BE2C (cell line): ENCODE data around the gene ERO1B.
"Not testable (repeated sequence)": the region's sequence is repeated elsewhere in the genome, so short reads cannot be mapped to it uniquely, and the experiment has no call there.

Experiments used
- DNase-seq: peaks from one replicate; pipeline ENCODE4 v3.0.0-alpha.2; 2020
- H3K27me3 ChIP-seq: fragments of 250-450 bp; sonication (Bioruptor Pico); 2 replicates; pipeline ENCODE4 v1.5.1; 2020; ENCODE audit warnings: mild to moderate bottlenecking
- H3K36me3 ChIP-seq: fragments of 250-450 bp; sonication (Bioruptor Pico); 2 replicates; pipeline ENCODE4 v1.5.1; 2020; ENCODE audit warnings: mild to moderate bottlenecking
- H3K4me1 ChIP-seq: fragments of 250-450 bp; sonication (Bioruptor Pico); 2 replicates; pipeline ENCODE4 v1.5.1; 2020
- H3K4me3 ChIP-seq: 2 replicates; pipeline ENCODE4 v1.5.1; 2011; ENCODE audit warnings: low read depth, low read length
- H3K9me3 ChIP-seq: fragments of 250-450 bp; sonication (Bioruptor Pico); 2 replicates; pipeline ENCODE4 v1.5.1; 2020
- TF ChIP-seq, protein P1 (sequence below): IDR thresholded peaks from 2 replicates; pipeline ENCODE4 v1.5.1; 2012; ENCODE audit warnings: mild to moderate bottlenecking, low read depth, low read length

Gene ERO1B

DNA sequence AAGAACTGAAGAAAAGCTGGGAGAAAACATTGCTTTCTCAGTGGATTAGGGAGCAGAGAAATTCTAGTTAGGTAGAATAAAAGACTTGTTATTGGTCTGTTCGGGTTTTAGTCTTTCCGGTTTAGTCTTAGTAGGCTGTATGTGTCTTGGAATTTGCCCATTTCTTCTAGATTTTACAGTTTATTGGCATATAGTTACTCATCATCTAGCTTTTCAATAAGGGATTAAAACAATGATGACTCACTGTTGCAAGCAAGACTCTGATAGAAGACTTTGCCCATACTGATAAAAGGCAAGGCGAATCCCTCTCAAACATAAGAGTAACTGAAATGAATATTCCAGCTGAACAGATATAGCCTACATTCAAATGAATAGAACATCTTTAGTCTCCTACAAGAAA, 77.1 kb downstream of the ERO1B start:
- no peak for DNase-seq
- TF ChIP-seq, protein P1, sequence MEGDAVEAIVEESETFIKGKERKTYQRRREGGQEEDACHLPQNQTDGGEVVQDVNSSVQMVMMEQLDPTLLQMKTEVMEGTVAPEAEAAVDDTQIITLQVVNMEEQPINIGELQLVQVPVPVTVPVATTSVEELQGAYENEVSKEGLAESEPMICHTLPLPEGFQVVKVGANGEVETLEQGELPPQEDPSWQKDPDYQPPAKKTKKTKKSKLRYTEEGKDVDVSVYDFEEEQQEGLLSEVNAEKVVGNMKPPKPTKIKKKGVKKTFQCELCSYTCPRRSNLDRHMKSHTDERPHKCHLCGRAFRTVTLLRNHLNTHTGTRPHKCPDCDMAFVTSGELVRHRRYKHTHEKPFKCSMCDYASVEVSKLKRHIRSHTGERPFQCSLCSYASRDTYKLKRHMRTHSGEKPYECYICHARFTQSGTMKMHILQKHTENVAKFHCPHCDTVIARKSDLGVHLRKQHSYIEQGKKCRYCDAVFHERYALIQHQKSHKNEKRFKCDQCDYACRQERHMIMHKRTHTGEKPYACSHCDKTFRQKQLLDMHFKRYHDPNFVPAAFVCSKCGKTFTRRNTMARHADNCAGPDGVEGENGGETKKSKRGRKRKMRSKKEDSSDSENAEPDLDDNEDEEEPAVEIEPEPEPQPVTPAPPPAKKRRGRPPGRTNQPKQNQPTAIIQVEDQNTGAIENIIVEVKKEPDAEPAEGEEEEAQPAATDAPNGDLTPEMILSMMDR, result no peak
- no peaks in the 10 kb centered on the region for H3K4me1 ChIP-seq
- H3K36me3 ChIP-seq, result no peaks in the 10 kb centered on the region
- H3K4me3 ChIP-seq, result no peak overlapping the region
- H3K27me3 ChIP-seq, result no peaks in the 10 kb centered on the region
- no peaks in the 10 kb centered on the region for H3K9me3 ChIP-seq

- TF ChIP-seq, protein P1, result no peak
- H3K4me1 ChIP-seq, result no peaks in the 10 kb centered on the region
- H3K36me3 ChIP-seq, result no peaks in the 10 kb centered on the region
- H3K9me3 ChIP-seq, result no peaks in the 10 kb centered on the region
- no peaks in the 10 kb centered on the region for H3K27me3 ChIP-seq
- DNase-seq, result no peak
- H3K4me3 ChIP-seq, result no peak overlapping the region
These were observed 77.7 kb downstream of the ERO1B start for GRCh38 chr1:236204039-236204438.

DNA sequence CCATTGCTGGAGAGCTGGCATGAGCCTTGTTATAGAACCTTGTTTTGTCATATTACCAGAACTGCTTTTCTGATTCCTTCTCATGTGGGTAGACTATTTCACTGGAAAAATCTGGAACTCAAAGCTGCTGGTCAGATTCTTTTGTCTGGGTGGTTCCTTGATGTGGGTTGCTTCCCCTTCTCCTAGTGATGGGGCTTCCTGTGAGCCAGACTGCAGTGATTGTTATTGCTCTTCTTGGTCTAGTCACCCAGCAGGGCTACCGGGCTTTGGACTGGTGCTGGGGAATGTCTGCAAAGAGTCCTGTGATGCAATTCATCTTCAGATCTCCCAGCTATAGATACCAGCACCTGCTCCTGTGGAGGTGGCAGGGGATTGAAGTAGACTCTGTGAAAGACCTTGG, 80.0 kb downstream of the ERO1B start:
- Histone ChIP-seq H3K27me3 (no peaks in the 10 kb centered on the region), H3K9me3 (no peaks in the 10 kb centered on the region), H3K4me1 (no peaks in the 10 kb centered on the region), H3K4me3 (no peak overlapping the region), H3K36me3 (no peaks in the 10 kb centered on the region)
- TF ChIP-seq, protein P1, result no peak
- DNase-seq, result no peak

DNA sequence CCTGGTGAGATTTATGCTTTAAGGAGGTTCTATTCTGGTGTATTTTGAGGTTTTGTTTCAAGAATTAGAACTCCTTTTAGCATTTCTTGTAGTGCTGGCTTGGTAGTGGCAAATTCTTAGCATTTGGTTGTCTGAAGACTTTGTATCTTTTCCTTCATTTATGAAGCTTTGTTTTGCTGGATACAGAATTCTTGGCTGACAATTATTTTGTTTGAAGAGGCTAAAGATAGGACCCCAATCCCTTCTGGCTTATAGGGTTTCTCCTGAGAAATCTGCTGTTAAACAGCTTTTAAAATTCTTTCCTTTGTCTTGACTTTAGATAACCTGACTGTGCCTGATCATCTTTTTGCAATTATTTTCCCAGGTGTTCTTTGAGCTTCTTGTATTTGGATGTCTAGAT, 80.8 kb downstream of the ERO1B start:
- H3K27me3 ChIP-seq, result no peaks in the 10 kb centered on the region
- no peaks in the 10 kb centered on the region for H3K4me1 ChIP-seq
- no peak for DNase-seq
- TF ChIP-seq, protein P1, result no peak
- no peak overlapping the region for H3K4me3 ChIP-seq
- no peaks in the 10 kb centered on the region for H3K9me3 ChIP-seq
- H3K36me3 ChIP-seq, result no peaks in the 10 kb centered on the region

DNA sequence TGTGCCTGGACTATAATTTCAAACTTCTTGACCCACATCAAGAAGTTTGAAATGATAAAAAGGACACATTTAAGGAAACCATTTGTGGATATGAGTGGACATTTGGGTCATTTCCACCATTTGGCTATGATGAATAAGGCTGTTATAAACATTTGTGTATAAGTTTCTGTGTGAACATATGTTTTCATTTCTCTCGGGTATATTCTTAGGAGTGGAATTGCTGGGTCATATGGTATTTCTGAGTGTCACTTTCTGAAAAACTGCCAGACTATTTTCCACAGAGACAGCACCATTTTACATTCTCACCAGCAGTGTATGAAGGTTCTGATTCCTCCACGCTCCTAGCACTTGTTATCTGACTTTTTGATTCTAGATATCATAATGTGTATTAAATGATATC, 88.6 kb downstream of the ERO1B start:
- Histone ChIP-seq H3K4me1 (no peaks in the 10 kb centered on the region), H3K27me3 (no peaks in the 10 kb centered on the region), H3K36me3 (no peaks in the 10 kb centered on the region), H3K9me3 (no peaks in the 10 kb centered on the region), H3K4me3 (no peak overlapping the region)
- no peak for DNase-seq
- TF ChIP-seq, protein P1, result no peak

DNA sequence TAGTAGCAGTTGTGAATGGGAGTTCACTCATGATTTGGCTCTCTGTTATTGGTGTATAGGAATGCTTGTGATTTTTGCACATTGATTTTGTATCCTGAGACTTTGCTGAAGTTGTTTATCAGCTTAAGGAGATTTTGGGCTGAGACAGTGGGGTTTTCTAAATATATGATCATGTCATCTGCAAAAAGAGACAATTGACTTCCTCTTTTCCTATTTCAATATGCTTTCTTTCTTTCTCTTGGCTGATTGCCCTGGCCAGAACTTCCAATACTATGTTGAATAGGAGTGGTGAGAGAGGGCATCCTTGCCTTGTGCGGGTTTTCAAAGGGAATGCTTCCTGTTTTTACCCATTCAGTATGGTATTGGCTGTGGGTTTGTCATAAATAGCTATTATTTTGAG, 93.7 kb downstream of the ERO1B start:
- H3K36me3 ChIP-seq, DNase-seq, H3K27me3 ChIP-seq, H3K4me1 ChIP-seq, H3K9me3 ChIP-seq, H3K4me3 ChIP-seq: not testable (repeated sequence)

GRCh38 chr1:236186471-236186870, 95.3 kb downstream of the ERO1B start:
- not testable (repeated sequence) for H3K27me3 ChIP-seq, H3K9me3 ChIP-seq, H3K4me1 ChIP-seq, H3K4me3 ChIP-seq, H3K36me3 ChIP-seq, DNase-seq
